Measurements from ENCODE around the gene KLHL7. TPM values are rescaled to one million over a fixed set of nuclear protein-coding genes. Genes with fewer than 3 reads are reported as not detected.
"Not testable (repeated sequence)": the region's sequence is repeated elsewhere in the genome, so short reads cannot be mapped to it uniquely, and the experiment has no call there.

KLHL7 gene
- total RNA-seq, 1 experiment from 2014 or later, result 46.3 TPM

DNA sequence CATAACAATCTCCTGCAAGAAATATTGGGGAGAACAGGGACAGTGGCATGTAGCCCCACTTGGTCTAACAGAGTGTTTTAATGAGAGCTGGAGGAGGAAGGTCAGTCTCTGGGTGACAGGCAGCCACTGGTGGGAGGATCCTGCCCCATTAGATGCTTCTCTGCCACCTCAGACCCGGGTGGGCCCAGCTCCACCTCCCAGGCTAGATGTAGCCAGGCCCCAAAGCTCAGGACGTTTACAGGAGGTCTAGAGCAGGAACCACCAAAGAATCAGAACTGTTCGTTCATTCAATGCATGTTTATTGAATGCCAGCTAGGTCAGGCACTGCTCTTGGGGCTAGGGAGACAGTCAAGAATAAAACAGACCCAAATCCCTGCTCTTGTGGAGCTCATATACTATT lies 112.6 kb downstream of the KLHL7 start:
- Histone ChIP-seq H4K20me1 (ENCODE audit: insufficient read depth) (no peaks in the 10 kb centered on the region), H3K36me3 (ENCODE audit: low read depth) (no peaks in the 10 kb centered on the region), H3K4me3 (no peak overlapping the region), H3K4me2 (no peak overlapping the region), H3K27me3 (ENCODE audit: insufficient read depth, low read depth) (no peaks in the 10 kb centered on the region), H3K4me1 (replicated peaks; ENCODE audit: insufficient read depth) (no peaks in the 10 kb centered on the region), H2AFZ (no peak overlapping the region), H3K79me2 (ENCODE audit: low read depth) (no peaks in the 10 kb centered on the region), H3F3A (ENCODE audit: insufficient read depth, low read depth) (no peaks in the 10 kb centered on the region), H3K27ac (no peak overlapping the region), H3K9me3 (ENCODE audit: insufficient read depth, low read depth) (no peaks in the 10 kb centered on the region), H3K9me2 (ENCODE audit: insufficient read depth) (no peaks in the 10 kb centered on the region)
- intact Hi-C loops (cut with micrococcal nuclease; ENCODE audit: unreplicated experiment), result no loop called here
- POLR2A ChIA-PET (ENCODE audit: unreplicated experiment), result no interaction called here
- BruUV-seq (replicated peaks), result no TSS peak
- CTCF ChIA-PET, result no interaction called here
- no peak for DNase-seq
- TF ChIP-seq EZH2 (IDR thresholded peaks at IDR 0.05; ENCODE audit: low read depth), result no peak
- TF ChIP-seq CTCF (conservative IDR thresholded peaks at IDR 0.05), result no peak

DNA sequence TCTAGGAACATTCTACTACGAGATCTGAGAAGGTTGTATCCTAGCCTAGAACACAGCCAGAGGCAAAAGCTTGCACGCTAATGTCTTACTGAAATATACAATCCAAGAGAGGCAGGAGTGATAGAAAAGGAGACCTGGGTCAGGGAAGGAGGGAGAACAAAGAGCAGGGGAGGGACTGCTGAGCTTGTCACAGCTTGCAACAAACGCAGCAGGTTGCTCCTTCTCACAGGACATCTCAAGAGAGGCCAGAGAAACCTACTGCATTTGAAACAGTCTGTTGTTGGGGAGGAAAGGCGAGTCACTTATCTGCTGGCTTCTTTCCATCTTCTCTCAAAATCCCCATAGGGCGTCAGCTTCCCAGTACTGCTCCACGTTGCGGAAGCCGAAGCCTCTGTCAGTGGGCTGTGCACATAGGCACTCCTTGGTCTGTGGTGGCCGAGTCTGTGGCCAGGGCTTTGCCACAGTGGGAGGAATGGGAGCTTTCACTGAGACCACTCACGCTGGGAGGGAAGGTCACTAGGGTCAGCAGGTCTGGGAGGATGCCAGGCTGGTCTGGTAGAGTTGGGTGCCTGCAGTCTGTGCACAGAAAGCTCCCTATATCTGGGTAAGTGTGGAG lies 115.2 kb downstream of the KLHL7 start:
- intact Hi-C loops (cut with micrococcal nuclease; ENCODE audit: unreplicated experiment), result no loop called here
- DNase-seq, result no peak
- Histone ChIP-seq H3K4me2 (no peak overlapping the region), H3K9me3 (ENCODE audit: insufficient read depth, low read depth) (no peaks in the 10 kb centered on the region), H3K4me3 (no peak overlapping the region), H3K4me1 (replicated peaks; ENCODE audit: insufficient read depth) (no peaks in the 10 kb centered on the region), H4K20me1 (ENCODE audit: insufficient read depth) (no peaks in the 10 kb centered on the region), H3K9me2 (ENCODE audit: insufficient read depth) (no peaks in the 10 kb centered on the region), H3K27me3 (ENCODE audit: insufficient read depth, low read depth) (no peaks in the 10 kb centered on the region), H3K27ac (no peak overlapping the region), H3K79me2 (ENCODE audit: low read depth) (no peaks in the 10 kb centered on the region), H2AFZ (no peak overlapping the region), H3K36me3 (ENCODE audit: low read depth) (no peaks in the 10 kb centered on the region), H3F3A (ENCODE audit: insufficient read depth, low read depth) (no peaks in the 10 kb centered on the region)
- CTCF ChIA-PET, result no interaction called here
- POLR2A ChIA-PET (ENCODE audit: unreplicated experiment), result no interaction called here
- no peak for TF ChIP-seq EZH2 (IDR thresholded peaks at IDR 0.05; ENCODE audit: low read depth)
- TF ChIP-seq CTCF (conservative IDR thresholded peaks at IDR 0.05), result no peak
- BruUV-seq (replicated peaks), result no TSS peak

- TF ChIP-seq EZH2 (IDR thresholded peaks at IDR 0.05; ENCODE audit: low read depth) (no peak), CTCF (conservative IDR thresholded peaks at IDR 0.05) (no peak)
- intact Hi-C loops (cut with micrococcal nuclease; ENCODE audit: unreplicated experiment), result no loop called here
- POLR2A ChIA-PET (ENCODE audit: unreplicated experiment), result no interaction called here
Observed at GRCh38 chr7:23222439-23223030, 117.0 kb downstream of the KLHL7 start.

GRCh38 chr7:23224364-23224763 lies 118.8 kb downstream of the KLHL7 start:
- H3K4me2 ChIP-seq; intact Hi-C loops (cut with micrococcal nuclease; ENCODE audit: unreplicated experiment); H3F3A ChIP-seq (ENCODE audit: insufficient read depth, low read depth); H3K27me3 ChIP-seq (ENCODE audit: insufficient read depth, low read depth); H3K4me1 ChIP-seq (replicated peaks; ENCODE audit: insufficient read depth); H3K36me3 ChIP-seq (ENCODE audit: low read depth); H3K9me3 ChIP-seq (ENCODE audit: insufficient read depth, low read depth); H4K20me1 ChIP-seq (ENCODE audit: insufficient read depth); POLR2A ChIA-PET (ENCODE audit: unreplicated experiment); H3K27ac ChIP-seq; H3K4me3 ChIP-seq; H3K9me2 ChIP-seq (ENCODE audit: insufficient read depth); CTCF ChIA-PET; DNase-seq; H3K79me2 ChIP-seq (ENCODE audit: low read depth); H2AFZ ChIP-seq; BruUV-seq (replicated peaks): not testable (repeated sequence)

More at GRCh38 chr7:23222439-23223030, 117.0 kb downstream of the KLHL7 start:
- H4K20me1 ChIP-seq (ENCODE audit: insufficient read depth), result no peaks in the 10 kb centered on the region
- H3K27ac ChIP-seq, result no peak overlapping the region
- no peaks in the 10 kb centered on the region for H3K79me2 ChIP-seq (ENCODE audit: low read depth)
- H3K36me3 ChIP-seq (ENCODE audit: low read depth), result no peaks in the 10 kb centered on the region
- CTCF ChIA-PET, result no interaction called here
- no peak overlapping the region for H3K4me2 ChIP-seq
- no peaks in the 10 kb centered on the region for H3K27me3 ChIP-seq (ENCODE audit: insufficient read depth, low read depth)
- DNase-seq, result no peak
- no peaks in the 10 kb centered on the region for H3F3A ChIP-seq (ENCODE audit: insufficient read depth, low read depth)
- H3K4me1 ChIP-seq (replicated peaks; ENCODE audit: insufficient read depth), result no peaks in the 10 kb centered on the region
- no peaks in the 10 kb centered on the region for H3K9me2 ChIP-seq (ENCODE audit: insufficient read depth)
- no TSS peak for BruUV-seq (replicated peaks)
- H3K9me3 ChIP-seq (ENCODE audit: insufficient read depth, low read depth), result no peaks in the 10 kb centered on the region
- H3K4me3 ChIP-seq, result no peak overlapping the region
- no peak overlapping the region for H2AFZ ChIP-seq
